ENCODE measurements around the gene MPIG6B. TPM values are rescaled to one million over a fixed set of nuclear protein-coding genes. Genes with fewer than 3 reads are reported as not detected.
"Not testable (repeated sequence)": the region's sequence is repeated elsewhere in the genome, so short reads cannot be mapped to it uniquely, and the experiment has no call there.

The MPIG6B gene
- total and polyA plus RNA-seq, 3 experiments from 2014 or later: 0.08 TPM; not detected in 2

DNA sequence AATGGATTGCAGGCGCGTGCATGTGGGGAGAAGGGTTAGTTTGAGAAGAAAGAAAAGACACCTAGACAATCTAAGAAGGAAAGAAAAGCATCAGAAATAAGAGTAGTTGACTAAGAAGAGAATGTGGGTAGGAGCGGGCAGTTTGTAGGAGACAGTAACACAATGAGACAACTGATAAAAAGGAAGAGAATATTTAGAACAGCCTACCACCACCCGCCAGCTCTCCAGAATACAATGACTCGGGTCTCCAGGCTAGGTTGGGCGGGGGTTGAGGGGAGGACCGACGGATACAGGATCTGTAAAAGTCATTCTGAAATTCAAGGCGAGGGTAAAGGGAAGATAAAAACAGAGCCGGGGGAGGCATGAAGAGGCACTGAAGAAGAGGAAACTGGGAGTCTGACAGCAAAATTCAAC, 20.8 kb upstream of the MPIG6B start:
- Mint-ChIP-seq H3K27ac (peak overlapping the region; percentile 88 to 100 (median 96)), H3K27me3 (peaks cover 0 to 1% of the 10 kb centered on the region in 2 donors), H3K4me3 (peak overlapping the region; percentile 92 to 99 (median 96)), H3K9me3 (no peaks in the 10 kb centered on the region), H3K36me3 (peaks cover 0 to 40% (median 4%) of the 10 kb centered on the region in 3 donors), H3K4me1 (peaks cover 35 to 45% (median 41%) of the 10 kb centered on the region in 3 donors)
- POLR2A ChIA-PET: interaction anchor here (0.8 to 1.8 kb wide), 10 partner anchors 33 to 269 kb away, joined by 3 to 13 read pairs (median 6); partner anchors contain the start of genes BAG6, CLIC1, CSNK2B and DXO
- Histone ChIP-seq H3K4me3 (ENCODE audit: low read length) (peak overlapping the region; percentile 88), H3K27ac (ENCODE audit: low read depth, low read length) (peak overlapping the region; percentile 98), H3K36me3 (ENCODE audit: insufficient read depth, low read length) (peaks cover 15% of the 10 kb centered on the region), H3K4me1 (ENCODE audit: insufficient read depth, low read length) (peaks cover 24% of the 10 kb centered on the region), H3K9me3 (ENCODE audit: low read length) (no peaks in the 10 kb centered on the region), H3K27me3 (ENCODE audit: insufficient read depth, low read length, poor library complexity, severe bottlenecking) (no peaks in the 10 kb centered on the region)
- DNase-seq: no peak
- CTCF ChIA-PET: interaction anchor here (0.7 to 1.6 kb wide), 4 partner anchors 21 to 302 kb away, joined by 3 to 4 read pairs (median 3); partner anchors contain the start of gene LY6G5C

DNA sequence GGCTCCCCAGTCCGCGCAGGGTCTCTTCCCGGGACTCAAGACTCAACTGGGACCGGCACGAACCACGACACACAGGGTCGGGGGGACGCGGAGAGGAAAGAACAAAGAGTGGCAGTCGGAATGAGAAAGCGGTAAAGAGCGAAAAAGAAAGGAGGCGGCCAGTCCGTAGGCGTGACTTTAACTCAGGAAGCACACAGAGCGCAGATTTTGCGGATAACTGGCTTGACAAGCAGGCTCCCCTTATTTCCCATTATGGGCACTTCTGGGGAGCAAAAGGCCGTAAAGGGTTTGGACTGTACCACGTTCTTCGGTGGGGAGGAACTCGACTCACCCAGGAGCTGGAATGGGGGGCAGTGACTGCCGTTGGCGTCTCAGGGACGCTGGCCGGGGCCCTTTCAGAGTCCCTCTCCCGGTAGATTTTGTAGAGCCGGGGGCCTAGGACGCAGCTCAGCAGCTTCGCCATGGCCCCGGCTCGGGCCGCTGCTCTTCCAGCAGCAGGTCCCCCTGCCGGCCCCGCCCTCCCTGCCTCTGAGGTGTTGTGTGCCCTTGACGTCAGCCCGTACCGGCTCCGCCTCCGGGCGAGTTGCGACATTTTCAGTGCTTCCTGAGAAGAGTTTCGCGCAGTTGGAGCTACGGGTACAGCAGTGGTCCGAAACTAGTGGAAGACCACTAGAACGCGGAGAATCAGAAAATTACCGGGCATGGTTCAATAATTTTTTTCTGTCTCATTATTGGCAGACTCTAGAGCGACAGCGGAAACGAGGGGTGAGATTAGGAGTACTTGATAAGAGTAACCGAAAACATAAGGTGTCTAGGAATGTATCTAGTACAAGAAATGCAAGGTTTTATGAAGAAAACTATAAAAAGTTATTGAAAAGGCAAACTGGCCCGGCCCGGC, 20.1 kb upstream of the MPIG6B start, which contains the start of gene ABHD16A:
Gene ABHD16A, minus strand, starts transcription at position 506 of the 898 bp plus-strand sequence. Its CDS starts 43 bp downstream, at position 463.
- ChIA-PET CTCF (interaction anchor here (0.6 to 1.6 kb wide), 8 partner anchors 9 to 302 kb away, joined by 3 to 4 read pairs (median 3); partner anchors contain the start of gene LY6G5C), POLR2A (interaction anchor here (0.6 to 1.8 kb wide), 13 partner anchors 33 to 1057 kb away, joined by 3 to 13 read pairs (median 7); partner anchors contain the start of genes BAG6, CLIC1, CSNK2B and DXO)
- H3K4me1 ChIP-seq (ENCODE audit: insufficient read depth, low read length): peaks cover 24% of the 10 kb centered on the region
- DNase-seq: peak; percentile 95 to 97 (median 96)
- Mint-ChIP-seq H3K9me3 (no peaks in the 10 kb centered on the region), H3K27me3 (peaks cover 0 to 1% of the 10 kb centered on the region in 2 donors), H3K27ac (peak within 1 kb of the TSS; percentile 88 to 100 (median 96)), H3K36me3 (peaks cover 0 to 33% (median 2%) of the 10 kb centered on the region in 3 donors), H3K4me1 (peaks cover 28 to 39% (median 35%) of the 10 kb centered on the region in 3 donors), H3K4me3 (peak within 1 kb of the TSS; percentile 92 to 99 (median 96))
- H3K4me3 ChIP-seq (ENCODE audit: low read length): peak within 1 kb of the TSS; percentile 88
- H3K9me3 ChIP-seq (ENCODE audit: low read length): no peaks in the 10 kb centered on the region
- no peaks in the 10 kb centered on the region for H3K27me3 ChIP-seq (ENCODE audit: insufficient read depth, low read length, poor library complexity, severe bottlenecking)
- H3K36me3 ChIP-seq (ENCODE audit: insufficient read depth, low read length): peaks cover 9% of the 10 kb centered on the region
- H3K27ac ChIP-seq (ENCODE audit: low read depth, low read length): peak within 1 kb of the TSS; percentile 98

DNA sequence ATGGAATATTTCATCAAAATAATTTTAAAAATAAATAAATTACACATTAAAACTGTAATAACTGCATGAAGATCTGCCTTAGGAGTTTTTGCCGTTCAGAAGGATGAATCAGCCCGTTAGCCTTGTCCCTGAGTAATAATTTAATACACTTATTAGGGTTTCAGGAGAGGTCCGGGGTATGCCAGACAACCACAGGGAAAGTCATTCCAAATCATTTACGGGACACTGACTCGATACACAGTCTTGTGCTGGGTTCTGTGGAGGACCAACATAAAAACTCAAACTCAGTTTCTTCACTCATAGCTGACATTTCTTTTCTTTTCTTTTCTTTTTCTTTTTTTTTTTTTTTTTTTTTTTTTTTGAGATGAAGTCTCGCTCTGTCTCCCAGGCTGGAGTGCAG, 17.2 kb upstream of the MPIG6B start:
- Mint-ChIP-seq H3K4me1 (peaks cover 26 to 32% (median 32%) of the 10 kb centered on the region in 3 donors), H3K9me3 (no peaks in the 10 kb centered on the region), H3K27me3 (peaks cover 0 to 1% of the 10 kb centered on the region in 2 donors), H3K27ac (no peak overlapping the region), H3K4me3 (no peak overlapping the region), H3K36me3 (peaks cover 0 to 16% (median 1%) of the 10 kb centered on the region in 3 donors)
- Histone ChIP-seq H3K9me3 (ENCODE audit: low read length) (no peaks in the 10 kb centered on the region), H3K4me3 (ENCODE audit: low read length) (no peak overlapping the region), H3K27ac (ENCODE audit: low read depth, low read length) (no peak overlapping the region), H3K4me1 (ENCODE audit: insufficient read depth, low read length) (peaks cover 23% of the 10 kb centered on the region), H3K27me3 (ENCODE audit: insufficient read depth, low read length, poor library complexity, severe bottlenecking) (no peaks in the 10 kb centered on the region), H3K36me3 (ENCODE audit: insufficient read depth, low read length) (no peaks in the 10 kb centered on the region)
- ChIA-PET POLR2A (no interaction called here), CTCF (no interaction called here)
- no peak for DNase-seq

GRCh38 chr6:31706599-31706998, 16.6 kb upstream of the MPIG6B start, which contains the start of gene LY6G6F:
Gene LY6G6F, plus strand, starts transcription at chr6:31706866. Its CDS starts 41 bp downstream, at chr6:31706907.
- POLR2A ChIA-PET: no interaction called here

DNA sequence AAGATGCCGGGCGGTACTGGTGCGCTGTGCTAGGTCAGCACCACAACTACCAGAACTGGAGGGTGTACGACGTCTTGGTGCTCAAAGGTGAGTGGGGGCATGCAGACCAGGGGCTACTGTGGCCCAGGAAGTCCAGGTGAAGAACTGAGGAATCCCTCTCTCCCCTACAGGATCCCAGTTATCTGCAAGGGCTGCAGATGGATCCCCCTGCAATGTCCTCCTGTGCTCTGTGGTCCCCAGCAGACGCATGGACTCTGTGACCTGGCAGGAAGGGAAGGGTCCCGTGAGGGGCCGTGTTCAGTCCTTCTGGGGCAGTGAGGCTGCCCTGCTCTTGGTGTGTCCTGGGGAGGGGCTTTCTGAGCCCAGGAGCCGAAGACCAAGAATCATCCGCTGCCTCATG, 15.5 kb upstream of the MPIG6B start:
- peaks cover 16 to 28% (median 25%) of the 10 kb centered on the region in 3 donors for H3K4me1 Mint-ChIP-seq
- peaks cover 0 to 6% (median 0%) of the 10 kb centered on the region in 3 donors for H3K36me3 Mint-ChIP-seq
- no peak overlapping the region for H3K27ac ChIP-seq (ENCODE audit: low read depth, low read length)
- no peak overlapping the region for H3K27ac Mint-ChIP-seq
- H3K27me3 Mint-ChIP-seq: peaks cover 0 to 1% of the 10 kb centered on the region in 2 donors
- no peak overlapping the region for H3K4me3 Mint-ChIP-seq
- no peak overlapping the region for H3K4me3 ChIP-seq (ENCODE audit: low read length)
- DNase-seq: peak in 1 of 5 donors; percentile 30
- no peaks in the 10 kb centered on the region for H3K36me3 ChIP-seq (ENCODE audit: insufficient read depth, low read length)
- CTCF ChIA-PET: no interaction called here
- H3K4me1 ChIP-seq (ENCODE audit: insufficient read depth, low read length): peaks cover 13% of the 10 kb centered on the region
- POLR2A ChIA-PET: no interaction called here
- H3K9me3 ChIP-seq (ENCODE audit: low read length): no peaks in the 10 kb centered on the region
- no peaks in the 10 kb centered on the region for H3K9me3 Mint-ChIP-seq
- H3K27me3 ChIP-seq (ENCODE audit: insufficient read depth, low read length, poor library complexity, severe bottlenecking): no peaks in the 10 kb centered on the region

More at GRCh38 chr6:31706599-31706998, 16.6 kb upstream of the MPIG6B start, which contains the start of gene LY6G6F:
- Histone ChIP-seq H3K4me1 (ENCODE audit: insufficient read depth, low read length) (peaks cover 20% of the 10 kb centered on the region), H3K36me3 (ENCODE audit: insufficient read depth, low read length) (no peaks in the 10 kb centered on the region), H3K27ac (ENCODE audit: low read depth, low read length) (peak within 1 kb of the TSS; percentile 24), H3K27me3 (ENCODE audit: insufficient read depth, low read length, poor library complexity, severe bottlenecking) (no peaks in the 10 kb centered on the region), H3K9me3 (ENCODE audit: low read length) (no peaks in the 10 kb centered on the region), H3K4me3 (ENCODE audit: low read length) (no peak within 1 kb of the TSS)
- CTCF ChIA-PET: no interaction called here
- Mint-ChIP-seq H3K4me3 (peak within 1 kb of the TSS in 1 of 7 donors; percentile 49), H3K9me3 (no peaks in the 10 kb centered on the region), H3K27me3 (peaks cover 0 to 1% of the 10 kb centered on the region in 2 donors), H3K4me1 (peaks cover 24 to 32% (median 31%) of the 10 kb centered on the region in 3 donors), H3K36me3 (peaks cover 0 to 12% (median 0%) of the 10 kb centered on the region in 3 donors), H3K27ac (no peak within 1 kb of the TSS)
- no peak for DNase-seq

DNA sequence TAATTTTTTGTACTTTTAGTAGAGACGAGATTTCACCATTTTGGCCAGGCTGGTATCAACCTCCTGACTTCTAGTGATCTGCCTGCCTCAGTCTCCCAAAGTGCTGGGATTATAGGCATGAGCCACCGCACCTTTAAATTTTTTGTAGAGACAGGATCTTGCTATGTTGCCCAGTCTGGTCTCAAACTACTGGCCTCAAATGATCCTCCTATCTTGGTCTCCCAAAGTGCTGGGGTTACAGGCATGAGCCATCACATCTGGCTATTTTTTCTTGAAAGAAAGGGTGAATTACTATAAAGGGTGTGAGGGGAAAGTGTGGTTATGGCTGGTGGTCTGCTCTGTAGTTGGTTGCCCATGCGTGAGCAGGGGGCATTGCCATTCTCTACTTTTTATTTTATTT, 14.9 kb upstream of the MPIG6B start:
- no peak for DNase-seq
- Mint-ChIP-seq H3K4me3 (no peak overlapping the region), H3K27me3 (peaks cover 0 to 1% of the 10 kb centered on the region in 2 donors), H3K9me3 (no peaks in the 10 kb centered on the region), H3K27ac (no peak overlapping the region), H3K4me1 (peaks cover 14 to 25% (median 22%) of the 10 kb centered on the region in 3 donors), H3K36me3 (peaks cover 0 to 2% (median 0%) of the 10 kb centered on the region in 3 donors)
- ChIA-PET CTCF (interaction anchor here (0.7 kb wide), 1 partner anchor 119 kb away, joined by 4 read pairs; the partner anchor contains the start of gene HSPA1B), POLR2A (no interaction called here)
- H3K4me1 ChIP-seq (ENCODE audit: insufficient read depth, low read length): peaks cover 13% of the 10 kb centered on the region
- H3K36me3 ChIP-seq (ENCODE audit: insufficient read depth, low read length): no peaks in the 10 kb centered on the region
- no peaks in the 10 kb centered on the region for H3K27me3 ChIP-seq (ENCODE audit: insufficient read depth, low read length, poor library complexity, severe bottlenecking)
- H3K4me3 ChIP-seq (ENCODE audit: low read length): no peak overlapping the region
- H3K27ac ChIP-seq (ENCODE audit: low read depth, low read length): no peak overlapping the region
- H3K9me3 ChIP-seq (ENCODE audit: low read length): no peaks in the 10 kb centered on the region

GRCh38 chr6:31709157-31709556, 14.0 kb upstream of the MPIG6B start:
- not testable (repeated sequence) for H3K27me3 ChIP-seq (ENCODE audit: insufficient read depth, low read length, poor library complexity, severe bottlenecking); H3K4me3 ChIP-seq (ENCODE audit: low read length); H3K36me3 ChIP-seq (ENCODE audit: insufficient read depth, low read length); H3K27ac ChIP-seq (ENCODE audit: low read depth, low read length); H3K36me3 Mint-ChIP-seq; H3K9me3 ChIP-seq (ENCODE audit: low read length); H3K27me3 Mint-ChIP-seq; H3K27ac Mint-ChIP-seq; H3K4me3 Mint-ChIP-seq; H3K4me1 ChIP-seq (ENCODE audit: insufficient read depth, low read length); H3K9me3 Mint-ChIP-seq
- POLR2A ChIA-PET: interaction anchor here (0.5 to 0.7 kb wide), 2 partner anchors 30 to 457 kb away, joined by 3 to 5 read pairs; no protein-coding TSS in a partner anchor
- CTCF ChIA-PET: interaction anchor here (0.7 kb wide), 1 partner anchor 118 kb away, joined by 4 read pairs; the partner anchor contains the start of gene HSPA1B
- H3K4me1 Mint-ChIP-seq: peaks cover 10 to 18% (median 14%) of the 10 kb centered on the region in 3 donors
- peak in 1 of 5 donors; percentile 4 for DNase-seq
